ENCODE results near the gene KCNQ1.

GRCh38 chr11:2481253-2481652, 36.4 kb downstream of the KCNQ1 start:
- TF ChIP-seq EP300 (IDR thresholded peaks at IDR 0.05) (no peak), POLR2AphosphoS5 (IDR thresholded peaks at IDR 0.05) (no peak)
- TF ChIP-seq, protein P1, sequence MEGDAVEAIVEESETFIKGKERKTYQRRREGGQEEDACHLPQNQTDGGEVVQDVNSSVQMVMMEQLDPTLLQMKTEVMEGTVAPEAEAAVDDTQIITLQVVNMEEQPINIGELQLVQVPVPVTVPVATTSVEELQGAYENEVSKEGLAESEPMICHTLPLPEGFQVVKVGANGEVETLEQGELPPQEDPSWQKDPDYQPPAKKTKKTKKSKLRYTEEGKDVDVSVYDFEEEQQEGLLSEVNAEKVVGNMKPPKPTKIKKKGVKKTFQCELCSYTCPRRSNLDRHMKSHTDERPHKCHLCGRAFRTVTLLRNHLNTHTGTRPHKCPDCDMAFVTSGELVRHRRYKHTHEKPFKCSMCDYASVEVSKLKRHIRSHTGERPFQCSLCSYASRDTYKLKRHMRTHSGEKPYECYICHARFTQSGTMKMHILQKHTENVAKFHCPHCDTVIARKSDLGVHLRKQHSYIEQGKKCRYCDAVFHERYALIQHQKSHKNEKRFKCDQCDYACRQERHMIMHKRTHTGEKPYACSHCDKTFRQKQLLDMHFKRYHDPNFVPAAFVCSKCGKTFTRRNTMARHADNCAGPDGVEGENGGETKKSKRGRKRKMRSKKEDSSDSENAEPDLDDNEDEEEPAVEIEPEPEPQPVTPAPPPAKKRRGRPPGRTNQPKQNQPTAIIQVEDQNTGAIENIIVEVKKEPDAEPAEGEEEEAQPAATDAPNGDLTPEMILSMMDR (IDR thresholded peaks at IDR 0.05): no peak

Measured in gastroesophageal sphincter (tissue), 3 donors.